ENCODE measurements around the gene EHMT1. TPM values are rescaled to one million over a fixed set of nuclear protein-coding genes. Genes with fewer than 3 reads are reported as not detected.

EHMT1 gene
- total RNA-seq, 4 donors from 2014 or later, result 57.6 to 103 (median 76.8) TPM

DNA sequence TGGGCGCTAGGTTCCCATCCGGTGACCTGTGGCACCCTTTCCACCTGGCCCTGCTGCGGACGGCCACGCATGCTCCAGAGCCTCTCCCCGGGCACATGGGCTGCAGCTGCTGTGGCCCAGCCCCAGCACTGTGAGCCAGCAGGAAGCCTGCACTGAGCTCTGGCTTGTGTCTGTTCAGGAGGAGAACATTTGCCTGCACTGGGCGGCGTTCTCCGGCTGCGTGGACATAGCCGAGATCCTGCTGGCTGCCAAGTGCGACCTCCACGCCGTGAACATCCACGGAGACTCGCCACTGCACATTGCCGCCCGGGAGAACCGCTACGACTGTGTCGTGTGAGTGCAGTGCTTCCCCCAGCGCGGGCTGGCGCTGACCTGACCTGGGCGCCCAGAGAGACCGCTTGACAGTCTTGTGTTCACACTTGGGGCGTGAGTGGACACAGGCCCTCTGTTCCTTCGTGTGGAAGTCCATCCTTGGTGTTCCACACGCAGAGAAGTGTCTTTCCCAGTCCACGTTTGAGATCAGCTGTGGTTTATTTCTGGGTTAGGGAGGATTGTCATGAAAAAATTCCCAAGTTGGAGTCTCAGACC lies 192.6 kb downstream of the EHMT1 start:
- TF ChIP-seq, protein P1, sequence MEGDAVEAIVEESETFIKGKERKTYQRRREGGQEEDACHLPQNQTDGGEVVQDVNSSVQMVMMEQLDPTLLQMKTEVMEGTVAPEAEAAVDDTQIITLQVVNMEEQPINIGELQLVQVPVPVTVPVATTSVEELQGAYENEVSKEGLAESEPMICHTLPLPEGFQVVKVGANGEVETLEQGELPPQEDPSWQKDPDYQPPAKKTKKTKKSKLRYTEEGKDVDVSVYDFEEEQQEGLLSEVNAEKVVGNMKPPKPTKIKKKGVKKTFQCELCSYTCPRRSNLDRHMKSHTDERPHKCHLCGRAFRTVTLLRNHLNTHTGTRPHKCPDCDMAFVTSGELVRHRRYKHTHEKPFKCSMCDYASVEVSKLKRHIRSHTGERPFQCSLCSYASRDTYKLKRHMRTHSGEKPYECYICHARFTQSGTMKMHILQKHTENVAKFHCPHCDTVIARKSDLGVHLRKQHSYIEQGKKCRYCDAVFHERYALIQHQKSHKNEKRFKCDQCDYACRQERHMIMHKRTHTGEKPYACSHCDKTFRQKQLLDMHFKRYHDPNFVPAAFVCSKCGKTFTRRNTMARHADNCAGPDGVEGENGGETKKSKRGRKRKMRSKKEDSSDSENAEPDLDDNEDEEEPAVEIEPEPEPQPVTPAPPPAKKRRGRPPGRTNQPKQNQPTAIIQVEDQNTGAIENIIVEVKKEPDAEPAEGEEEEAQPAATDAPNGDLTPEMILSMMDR (IDR thresholded peaks at IDR 0.05), result no peak
- ATAC-seq (ENCODE audit: low FRiP score) (no peak), DNase-seq (ENCODE audit: low spot score) (no peak)

DNA sequence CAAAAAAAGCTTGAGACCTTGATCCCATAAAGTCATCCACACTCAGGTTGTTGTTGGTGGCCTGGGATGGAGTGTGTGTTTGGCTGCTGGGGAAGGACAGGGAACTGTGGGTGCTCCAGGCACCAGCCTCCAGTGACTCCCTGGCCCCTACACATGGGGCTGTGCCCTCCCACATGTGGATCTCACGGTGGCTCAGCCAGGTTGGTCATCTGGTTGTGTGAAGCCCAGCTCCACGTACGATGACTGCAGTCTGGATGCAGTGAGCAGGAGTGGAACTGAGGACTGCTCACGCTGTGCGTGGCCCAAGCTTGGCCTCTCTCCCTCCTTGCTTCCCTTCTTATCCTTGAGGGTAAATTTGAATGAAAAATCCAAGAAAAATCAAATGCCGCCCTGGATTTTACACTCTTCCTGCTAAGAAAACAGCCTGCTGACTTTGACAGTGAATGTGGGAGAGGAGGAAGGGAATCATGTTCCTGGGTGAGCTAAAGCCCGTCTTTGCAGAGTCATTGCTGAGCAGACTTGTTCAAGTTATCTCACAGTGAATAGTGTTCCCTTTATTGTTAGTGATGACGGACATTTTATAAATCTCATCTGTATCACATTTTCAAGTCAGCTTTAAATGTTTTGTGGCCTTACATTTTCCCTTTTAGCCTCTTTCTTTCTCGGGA lies 193.7 kb downstream of the EHMT1 start:
- TF ChIP-seq, protein P1 (IDR thresholded peaks at IDR 0.05), result no peak
- ATAC-seq (ENCODE audit: low FRiP score), result no peak
- DNase-seq (ENCODE audit: low spot score), result no peak

DNA sequence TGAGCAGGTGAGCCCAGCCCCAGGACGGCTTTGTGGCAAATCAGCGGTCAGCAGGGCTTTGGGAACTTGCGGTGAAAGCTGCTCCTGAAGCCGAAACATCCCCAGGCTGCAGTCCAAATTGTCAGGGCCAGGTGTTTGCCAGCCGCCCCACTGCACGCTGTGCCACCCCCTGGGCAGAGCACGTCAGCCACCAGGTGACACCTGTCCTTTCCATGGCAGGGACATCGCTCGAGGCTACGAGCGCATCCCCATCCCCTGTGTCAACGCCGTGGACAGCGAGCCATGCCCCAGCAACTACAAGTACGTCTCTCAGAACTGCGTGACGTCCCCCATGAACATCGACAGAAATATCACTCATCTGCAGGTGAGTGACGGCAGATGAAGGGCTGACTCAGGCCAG lies 194.4 kb downstream of the EHMT1 start:
- DNase-seq (ENCODE audit: low spot score) (no peak), ATAC-seq (ENCODE audit: low FRiP score) (no peak)
- TF ChIP-seq, protein P1 (IDR thresholded peaks at IDR 0.05), result no peak

DNA sequence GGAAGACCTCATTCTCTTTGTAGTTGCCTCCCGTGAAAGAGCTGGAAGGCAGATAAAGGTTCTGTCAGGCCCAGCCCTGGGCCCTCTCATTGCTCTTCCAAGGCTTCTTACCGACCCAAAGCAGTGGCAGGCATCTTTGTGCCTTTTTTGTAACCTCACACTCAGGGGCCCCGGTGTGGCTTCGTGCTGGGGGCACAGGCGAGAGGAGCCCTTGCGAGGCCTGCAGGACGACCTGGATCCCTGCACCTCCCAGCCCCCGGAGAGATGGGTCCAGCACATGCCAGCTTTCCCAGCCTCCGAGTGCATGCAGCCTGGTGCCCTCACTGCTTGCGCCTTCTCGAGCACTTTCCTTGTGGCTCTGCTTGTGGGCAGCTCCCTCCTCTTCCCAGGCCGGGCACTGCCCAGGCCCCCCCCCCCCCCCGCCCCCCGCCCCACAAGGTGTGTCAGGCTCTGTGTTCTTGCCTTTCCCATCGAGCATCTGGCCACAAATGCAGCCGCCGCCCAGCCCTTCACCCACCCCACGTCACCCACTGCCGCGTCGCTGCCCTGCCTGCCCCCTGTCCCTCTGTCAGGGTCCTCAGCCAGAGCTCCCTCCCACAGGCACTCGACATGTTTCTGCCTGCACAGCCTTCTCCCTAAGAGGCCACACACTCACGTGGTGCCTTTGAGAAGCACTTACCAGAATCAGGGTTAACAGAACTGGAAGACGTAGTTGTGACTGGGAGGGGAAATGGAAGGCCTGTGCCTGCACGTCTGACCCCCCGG lies 195.0 kb downstream of the EHMT1 start:
- DNase-seq (ENCODE audit: low spot score) (no peak), ATAC-seq (ENCODE audit: low FRiP score) (no peak)
- TF ChIP-seq, protein P1 (IDR thresholded peaks at IDR 0.05), result no peak

DNA sequence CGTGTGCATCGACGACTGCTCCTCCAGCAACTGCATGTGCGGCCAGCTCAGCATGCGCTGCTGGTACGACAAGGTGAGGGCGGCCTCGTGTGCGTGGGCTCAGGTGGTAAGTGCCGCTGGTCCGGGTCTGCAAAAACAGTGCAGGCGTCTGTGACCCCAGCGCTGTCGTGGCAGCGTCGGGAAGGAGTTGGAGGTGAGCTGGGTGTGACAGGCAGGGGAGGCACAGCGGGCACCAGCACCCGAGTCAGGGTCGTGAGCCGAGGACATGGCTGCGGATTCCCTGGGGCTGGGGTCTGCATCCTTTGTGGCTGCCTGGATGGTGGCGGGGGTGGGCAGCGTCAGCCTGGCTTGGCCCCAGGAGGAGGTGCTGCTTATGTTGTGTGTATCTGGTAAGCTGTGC lies 195.6 kb downstream of the EHMT1 start:
- ATAC-seq (ENCODE audit: low FRiP score), result no peak
- TF ChIP-seq, protein P1 (IDR thresholded peaks at IDR 0.05), result no peak
- DNase-seq (ENCODE audit: low spot score), result no peak

DNA sequence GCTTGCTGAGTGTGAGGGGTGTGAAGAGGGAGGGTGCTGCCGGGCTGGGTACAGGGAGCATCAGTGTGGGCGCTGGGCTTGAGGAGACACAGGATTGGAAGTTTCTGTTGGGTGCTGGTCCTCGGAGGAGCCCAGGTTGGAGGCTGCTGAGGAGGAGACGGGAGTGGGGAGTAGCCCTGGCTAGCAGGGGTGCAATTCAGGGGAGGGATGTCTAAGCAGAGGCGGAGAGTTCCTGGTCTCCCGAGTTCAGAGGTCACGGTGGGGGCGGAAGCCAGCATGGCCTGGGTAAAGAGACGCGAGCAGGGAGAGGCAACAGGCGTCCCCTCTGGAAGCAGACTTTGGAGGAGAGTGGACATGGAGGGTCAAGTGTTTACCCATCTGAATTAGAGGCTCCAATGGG lies 196.0 kb downstream of the EHMT1 start:
- ATAC-seq (ENCODE audit: low FRiP score) (no peak), DNase-seq (ENCODE audit: low spot score) (no peak)
- TF ChIP-seq, protein P1 (IDR thresholded peaks at IDR 0.05), result no peak
